Thoracic aorta (tissue), 2 donors: Measurements from ENCODE around the gene TMEM106C. TPM values are rescaled to one million over a fixed set of nuclear protein-coding genes. Genes with fewer than 3 reads are reported as not detected.

ENCODE experiments used
- ATAC-seq: fragments of 150-250 bp; one replicate; pipeline ENCODE4 v1.8.0; 2017; ENCODE audit warnings: low read depth; ENCODE audit not compliant: insufficient number of reproducible peaks, low FRiP score
- DNase-seq: peaks from one replicate; pipeline ENCODE4 v3.0.0-alpha.2; 2020; ENCODE audit warnings: low spot score
- H3K27ac ChIP-seq, 2 donors: fragments of 200-600 bp; sonication (generic); 1 replicate in 1 of 2; 2 replicates in 1 of 2; pipeline ENCODE4 v1.5.1; 2016; ENCODE audit warnings: mild to moderate bottlenecking in 2 of 2, moderate library complexity in 2 of 2
- H3K27me3 ChIP-seq: fragments of 200-600 bp; sonication (generic); replicated peaks from 2 replicates; pipeline ENCODE4 v1.6.0; 2016; ENCODE audit warnings: mild to moderate bottlenecking; ENCODE audit not compliant: insufficient read depth
- H3K36me3 ChIP-seq: fragments of 200-600 bp; sonication (generic); one replicate; pipeline ENCODE4 v1.5.1; 2016
- H3K4me1 ChIP-seq, 2 donors: fragments of 200-600 bp; sonication (generic); 1 replicate in 1 of 2; 2 replicates in 1 of 2; pipeline versions ENCODE4 v1.5.1 to v1.6.0; 2016; ENCODE audit warnings: low read depth in 2 of 2, mild to moderate bottlenecking in 1 of 2; ENCODE audit not compliant: control insufficient read depth in 1 of 2
- H3K4me3 ChIP-seq: fragments of 200-600 bp; sonication (generic); 2 replicates; pipeline ENCODE4 v1.5.1; 2016; ENCODE audit warnings: mild to moderate bottlenecking
- H3K9me3 ChIP-seq: fragments of 200-600 bp; sonication (generic); 2 replicates; pipeline ENCODE4 v1.5.1; 2016
- CTCF ChIP-seq: fragments of 200-600 bp; sonication (generic); IDR thresholded peaks from one replicate; pipeline ENCODE4 v1.5.1; 2019; ENCODE audit warnings: antibody characterized with exemption
- total RNA-seq, 2 donors: library from RNA; depleted of rRNA; stranded (reverse); fragments of >200 nt; gene quantifications; one replicate each; pipeline versions ENCODE4 v1.1.0 to v1.2.3, GENCODE V29; 2016

The TMEM106C gene
- total RNA-seq, 2 donors from 2014 or later: 48.1 to 149 TPM

GRCh38 chr12:47977046-47977771 lies 13.8 kb downstream of the TMEM106C start:
- Histone ChIP-seq H3K27me3 (no peaks in the 10 kb centered on the region), H3K27ac (no peak overlapping the region), H3K36me3 (no peaks in the 10 kb centered on the region), H3K4me1 (no peaks in the 10 kb centered on the region), H3K9me3 (no peaks in the 10 kb centered on the region), H3K4me3 (no peak overlapping the region)
- DNase-seq (no peak), ATAC-seq (no peak)
- TF ChIP-seq CTCF: no peak

GRCh38 chr12:47977772-47978597 lies 14.6 kb downstream of the TMEM106C start:
- Histone ChIP-seq H3K9me3 (no peaks in the 10 kb centered on the region), H3K4me3 (no peak overlapping the region), H3K36me3 (no peaks in the 10 kb centered on the region), H3K27ac (no peak overlapping the region), H3K4me1 (no peaks in the 10 kb centered on the region), H3K27me3 (no peaks in the 10 kb centered on the region)
- ATAC-seq (no peak), DNase-seq (no peak)
- no peak for TF ChIP-seq CTCF

DNA sequence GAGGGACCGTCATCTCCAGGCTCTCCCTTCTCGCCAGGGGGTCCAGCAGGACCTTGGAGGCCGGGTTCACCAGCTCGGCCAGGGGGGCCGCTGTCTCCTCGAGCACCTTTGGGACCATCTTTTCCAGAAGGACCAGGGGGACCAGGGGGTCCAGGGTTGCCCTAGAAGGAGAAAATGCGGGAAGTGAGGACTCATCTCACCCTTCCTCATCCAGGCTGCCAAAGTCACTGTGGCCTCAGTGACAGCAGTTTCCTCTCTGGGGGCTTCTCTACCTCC lies 15.1 kb downstream of the TMEM106C start:
- DNase-seq: no peak
- no peak for ATAC-seq
- no peaks in the 10 kb centered on the region for H3K36me3 ChIP-seq
- no peaks in the 10 kb centered on the region for H3K27me3 ChIP-seq
- no peaks in the 10 kb centered on the region for H3K9me3 ChIP-seq
- TF ChIP-seq CTCF: no peak
- no peaks in the 10 kb centered on the region for H3K4me1 ChIP-seq
- H3K27ac ChIP-seq: no peak overlapping the region
- no peak overlapping the region for H3K4me3 ChIP-seq

DNA sequence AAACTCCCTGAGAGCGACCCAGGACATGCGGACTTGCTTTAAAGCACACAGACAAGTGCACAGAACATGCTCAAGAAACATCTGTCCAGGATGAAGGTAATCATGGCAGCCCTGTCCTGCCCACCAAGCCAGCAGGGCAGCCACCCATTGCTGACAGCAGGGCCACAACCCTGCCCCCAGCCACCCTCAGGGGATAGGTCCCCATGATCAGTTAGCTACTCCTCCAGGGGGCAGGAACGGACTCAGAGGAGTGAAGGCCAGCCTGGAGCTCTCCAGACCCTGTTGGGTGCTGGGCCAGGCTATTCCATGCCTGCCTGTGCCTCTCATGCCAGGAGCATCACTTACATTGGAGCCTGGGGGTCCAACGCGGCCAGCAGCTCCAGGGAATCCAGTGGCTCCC lies 15.8 kb downstream of the TMEM106C start:
- Histone ChIP-seq H3K27ac (no peak overlapping the region), H3K4me1 (no peaks in the 10 kb centered on the region), H3K36me3 (no peaks in the 10 kb centered on the region), H3K27me3 (no peaks in the 10 kb centered on the region), H3K9me3 (no peaks in the 10 kb centered on the region), H3K4me3 (no peak overlapping the region)
- no peak for DNase-seq
- ATAC-seq: no peak
- TF ChIP-seq CTCF: no peak

GRCh38 chr12:47979686-47980085 lies 16.3 kb downstream of the TMEM106C start:
- Histone ChIP-seq H3K27ac (no peak overlapping the region), H3K27me3 (no peaks in the 10 kb centered on the region), H3K4me1 (no peaks in the 10 kb centered on the region), H3K4me3 (no peak overlapping the region), H3K9me3 (no peaks in the 10 kb centered on the region), H3K36me3 (no peaks in the 10 kb centered on the region)
- ATAC-seq (no peak), DNase-seq (no peak)
- no peak for TF ChIP-seq CTCF
